ENCODE data around the gene RNF213. TPM values are rescaled to one million over a fixed set of nuclear protein-coding genes. Genes with fewer than 3 reads are reported as not detected.

RNF213 gene
- total RNA-seq, 4 donors from 2014 or later = 113 to 174 (median 159) TPM

- Histone ChIP-seq H3K27me3 (no peaks in the 10 kb centered on the region), H3K9me3 (no peaks in the 10 kb centered on the region), H3K4me3 (no peak overlapping the region), H3K4me1 (peaks cover 8 to 28% (median 22%) of the 10 kb centered on the region in 4 donors), H3K27ac (no peak overlapping the region), H3K36me3 (peaks cover 0 to 5% (median 0%) of the 10 kb centered on the region in 4 donors)
- in situ Hi-C loops (cut with MboI; ENCODE audit: low pct_ligation_motif_present in 1 of 4, low pct_unique_long_range_greater_than_20kb in 1 of 4, low sequenced_read_pairs in 3 of 4) (no loop called here), intact Hi-C loops (cut with DNase I; ENCODE audit: low total_unique reads) (no loop called here)
- no peak for DNase-seq
- TF ChIP-seq EP300 (IDR thresholded peaks at IDR 0.05; ENCODE audit: low read depth) (no peak), CTCF (IDR thresholded peaks at IDR 0.05) (no peak), POLR2AphosphoS5 (IDR thresholded peaks at IDR 0.05) (no peak), POLR2A (IDR thresholded peaks at IDR 0.05) (no peak)
- WGBS, 2 donors (ENCODE audit: low coverage in 1 of 2) = 95 to 100% methylated on average over 1 to 6 of the region's 6 CpGs
Measured at GRCh38 chr17:80267391-80267790, 6.7 kb downstream of the RNF213 start.

GRCh38 chr17:80268427-80268826 lies 7.8 kb downstream of the RNF213 start:
- no peak for DNase-seq
- TF ChIP-seq CTCF (IDR thresholded peaks at IDR 0.05) (no peak), EP300 (IDR thresholded peaks at IDR 0.05; ENCODE audit: low read depth) (no peak), POLR2A (IDR thresholded peaks at IDR 0.05) (no peak), POLR2AphosphoS5 (IDR thresholded peaks at IDR 0.05) (no peak)
- Histone ChIP-seq H3K9me3 (no peaks in the 10 kb centered on the region), H3K27ac (no peak overlapping the region), H3K27me3 (no peaks in the 10 kb centered on the region), H3K4me3 (no peak overlapping the region), H3K4me1 (peaks cover 0 to 17% (median 12%) of the 10 kb centered on the region in 4 donors), H3K36me3 (peaks cover 0 to 5% (median 0%) of the 10 kb centered on the region in 4 donors)
- in situ Hi-C loops (cut with MboI; ENCODE audit: low pct_ligation_motif_present in 1 of 4, low pct_unique_long_range_greater_than_20kb in 1 of 4, low sequenced_read_pairs in 3 of 4) = no loop called here
- WGBS, 2 donors (ENCODE audit: low coverage in 1 of 2) = 94 to 95% methylated on average over 2 to 4 of the region's 4 CpGs
- intact Hi-C loops (cut with DNase I; ENCODE audit: low total_unique reads) = no loop called here

DNA sequence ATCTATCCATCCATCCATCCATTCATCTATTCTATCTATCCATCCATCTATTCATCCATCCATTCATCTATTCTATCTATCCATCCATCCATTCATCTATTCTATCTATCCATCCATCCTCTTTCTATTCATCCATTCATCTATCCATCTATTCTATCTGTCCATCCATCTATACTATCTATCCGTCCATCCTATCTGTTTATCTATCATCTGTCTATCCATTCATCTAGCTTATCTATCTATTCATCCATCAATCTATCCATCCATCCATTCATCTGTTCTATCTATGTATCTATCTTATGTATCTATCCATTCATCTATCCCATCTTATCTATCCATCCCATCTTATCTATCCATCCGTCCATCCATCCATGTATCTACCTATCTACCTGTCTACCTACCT lies 8.8 kb downstream of the RNF213 start:
- H3K4me1 ChIP-seq = peaks cover 0 to 7% (median 2%) of the 10 kb centered on the region in 4 donors
- no peak overlapping the region for H3K4me3 ChIP-seq
- no peak for DNase-seq
- intact Hi-C loops (cut with DNase I; ENCODE audit: low total_unique reads) = no loop called here
- H3K9me3 ChIP-seq = no peaks in the 10 kb centered on the region
- no peaks in the 10 kb centered on the region for H3K27me3 ChIP-seq
- TF ChIP-seq CTCF (IDR thresholded peaks at IDR 0.05) (no peak), POLR2A (IDR thresholded peaks at IDR 0.05) (no peak), EP300 (IDR thresholded peaks at IDR 0.05; ENCODE audit: low read depth) (no peak), POLR2AphosphoS5 (IDR thresholded peaks at IDR 0.05) (no peak)
- no peak overlapping the region for H3K27ac ChIP-seq
- peaks cover 0 to 5% (median 0%) of the 10 kb centered on the region in 4 donors for H3K36me3 ChIP-seq
- 82 to 90% methylated on average over 2 of the region's 2 CpGs for WGBS, 2 donors (ENCODE audit: low coverage in 1 of 2)
- in situ Hi-C loops (cut with MboI; ENCODE audit: low pct_ligation_motif_present in 1 of 4, low pct_unique_long_range_greater_than_20kb in 1 of 4, low sequenced_read_pairs in 3 of 4) = no loop called here

DNA sequence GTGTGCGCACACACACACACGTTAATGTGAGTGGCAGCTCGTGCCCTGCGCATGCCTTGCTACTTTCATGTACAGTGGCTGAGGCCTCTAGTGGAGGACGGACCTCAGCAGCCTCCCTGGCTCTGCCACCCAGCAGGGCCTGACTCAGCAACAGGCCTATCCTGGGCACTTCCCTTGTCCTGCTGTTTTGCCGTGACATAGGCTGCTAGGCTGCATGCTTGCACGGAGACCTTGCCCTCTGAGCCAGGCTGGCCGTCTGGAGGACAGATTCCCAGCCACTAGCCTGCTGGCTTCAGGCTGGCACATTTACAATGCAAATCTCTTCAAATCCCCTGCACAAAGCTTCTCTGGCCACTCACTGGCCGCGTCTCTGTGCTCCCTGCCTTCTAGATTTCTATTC lies 9.5 kb downstream of the RNF213 start:
- Histone ChIP-seq H3K36me3 (peaks cover 0 to 5% (median 0%) of the 10 kb centered on the region in 4 donors), H3K4me3 (no peak overlapping the region), H3K9me3 (no peaks in the 10 kb centered on the region), H3K4me1 (peaks cover 0 to 3% (median 0%) of the 10 kb centered on the region in 4 donors), H3K27me3 (no peaks in the 10 kb centered on the region), H3K27ac (no peak overlapping the region)
- no peak for TF ChIP-seq POLR2A (IDR thresholded peaks at IDR 0.05)
- TF ChIP-seq POLR2AphosphoS5 (IDR thresholded peaks at IDR 0.05) = no peak
- TF ChIP-seq CTCF (IDR thresholded peaks at IDR 0.05) = no peak
- no peak for TF ChIP-seq EP300 (IDR thresholded peaks at IDR 0.05; ENCODE audit: low read depth)
- in situ Hi-C loops (cut with MboI; ENCODE audit: low pct_ligation_motif_present in 1 of 4, low pct_unique_long_range_greater_than_20kb in 1 of 4, low sequenced_read_pairs in 3 of 4) = no loop called here
- no peak for DNase-seq
- intact Hi-C loops (cut with DNase I; ENCODE audit: low total_unique reads) = no loop called here
- 71 to 87% methylated on average over 2 to 10 of the region's 10 CpGs for WGBS, 2 donors (ENCODE audit: low coverage in 1 of 2)
